GM12878 (cell line): Measurements from ENCODE around the gene FAM53B. TPM values are rescaled to one million over a fixed set of nuclear protein-coding genes. Genes with fewer than 3 reads are reported as not detected.

Experiments
- ATAC-seq: fragments of 200-7000 bp; cut with Tn5 transposase; 3 replicates; pipeline ENCODE4 v1.9.1; 2020; ENCODE audit warnings: mild to moderate bottlenecking, moderate library complexity
- BruUV-seq: library from RNA; stranded (reverse); fragments of 400-500 nt; replicated peaks from 2 replicates; lab custom pipeline; 2021; lab: Mats Ljungman, UMichigan
- CTCF ChIA-PET: fragments of 300-600 bp; sonication (Branson Sonifier 250); formaldehyde crosslinking; extraction: SDS; loops from one replicate; lab custom pipeline; 2021; ENCODE audit warnings: inconsistent platforms; lab: Yijun Ruan, JAX
- POLR2A ChIA-PET: fragments of 350-600 bp; formaldehyde crosslinking; extraction: SDS; loops from one replicate; lab custom pipeline; 2021; ENCODE audit warnings: inconsistent platforms; lab: Charles Lee
- RAD21 ChIA-PET: fragments of 300-600 bp; sonication (Branson Sonifier 250); formaldehyde crosslinking; loops from one replicate; lab custom pipeline; 2023; ENCODE audit warnings: antibody characterized with exemption; ENCODE audit not compliant: unreplicated experiment; lab: Charles Lee
- SMC1A ChIA-PET: fragments of 300-600 bp; sonication (Branson Sonifier 250); formaldehyde crosslinking; loops from one replicate; lab custom pipeline; 2023; ENCODE audit not compliant: unreplicated experiment, uncharacterized antibody; lab: Charles Lee
- DNase-seq: peaks from one replicate; pipeline ENCODE4 v3.0.0-alpha.2; 2011; ENCODE audit warnings: low read depth, low spot score
- FAIRE-seq: peaks from 3 replicates; lab custom pipeline; 2011; peaks lifted over from hg19 to GRCh38; lab: Jason Lieb, UNC
- H2AFZ ChIP-seq: 2 replicates; pipeline ENCODE4 v1.6.0; 2011; ENCODE audit warnings: low read depth, low read length, control low read depth; ENCODE audit not compliant: control insufficient read depth
- H3K27ac ChIP-seq: 2 replicates; pipeline ENCODE4 v1.5.1; 2011; ENCODE audit warnings: control low read depth; ENCODE audit not compliant: control insufficient read depth, insufficient read depth
- H3K27me3 ChIP-seq, 2 experiments: replicated peaks in 1 of 2; 2 replicates each; pipeline versions ENCODE4 v1.6.0 to v1.6.1; 2011; ENCODE audit warnings: low read length in 1 of 2; ENCODE audit not compliant: control insufficient read depth in 2 of 2, insufficient read depth in 2 of 2
- H3K36me3 ChIP-seq, 2 experiments: 2 replicates each; pipeline ENCODE4 v1.5.1; 2011; ENCODE audit warnings: low read length in 1 of 2; ENCODE audit not compliant: control insufficient read depth in 2 of 2, insufficient read depth in 2 of 2
- H3K4me1 ChIP-seq: 2 replicates; pipeline ENCODE4 v1.6.1; 2011; ENCODE audit warnings: mild to moderate bottlenecking, low read length, moderate library complexity, mixed read lengths; ENCODE audit not compliant: control insufficient read depth, insufficient read depth
- H3K4me2 ChIP-seq: 2 replicates; pipeline ENCODE4 v1.6.0; 2011; ENCODE audit warnings: control low read depth; ENCODE audit not compliant: control insufficient read depth, insufficient read depth
- H3K4me3 ChIP-seq: fragments of 200-600 bp; sonication (generic); 2 replicates; pipeline ENCODE4 v1.5.1; 2016
- H3K79me2 ChIP-seq: 2 replicates; pipeline ENCODE4 v1.6.0; 2011; ENCODE audit warnings: low read length; ENCODE audit not compliant: control insufficient read depth, insufficient read depth
- H3K9ac ChIP-seq: 2 replicates; pipeline ENCODE4 v1.8.0; 2011; ENCODE audit warnings: low read length, control low read depth, mixed read lengths; ENCODE audit not compliant: control insufficient read depth, insufficient read depth
- H3K9me3 ChIP-seq: replicated peaks from 3 replicates; pipeline ENCODE4 v1.5.1; 2011; ENCODE audit warnings: mild to moderate bottlenecking, low read length; ENCODE audit not compliant: control insufficient read depth, insufficient read depth
- H4K20me1 ChIP-seq: 2 replicates; pipeline ENCODE4 v1.6.0; 2011; ENCODE audit not compliant: control insufficient read depth, insufficient read depth
- ASH2L ChIP-seq: fragments of 300-600, 200-600 bp; sonication (generic); IDR thresholded peaks from 2 replicates; pipeline ENCODE4 v1.6.1; 2017; ENCODE audit warnings: low read depth, mild to moderate bottlenecking, borderline replicate concordance
- BCL3 ChIP-seq: IDR thresholded peaks from 2 replicates; pipeline ENCODE4 v1.6.1; 2011; ENCODE audit warnings: borderline replicate concordance, low read depth, mild to moderate bottlenecking, moderate library complexity, low read length; ENCODE audit not compliant: insufficient read depth, poor library complexity, severe bottlenecking
- EP300 ChIP-seq, 2 experiments: fragments of 150-350 bp in 1 of 2; IDR thresholded peaks; 2 replicates each; pipeline ENCODE4 v1.6.1; 2011 to 2012; ENCODE audit warnings: low read depth in 2 of 2, low read length in 2 of 2, borderline replicate concordance in 1 of 2, improper control_type of control experiment in 1 of 2, inconsistent platforms in 1 of 2; ENCODE audit not compliant: control insufficient read depth in 1 of 2
- FOS ChIP-seq: IDR thresholded peaks from 3 replicates; pipeline ENCODE4 v1.6.1; 2011; ENCODE audit warnings: borderline replicate concordance; ENCODE audit not compliant: insufficient read length; ENCODE audit errors: extremely low read depth
- HSF1 ChIP-seq: fragments of 150-350 bp; IDR thresholded peaks from 2 replicates; pipeline ENCODE4 v1.6.1; 2014; ENCODE audit warnings: mild to moderate bottlenecking, low read depth, low read length
- RCOR1 ChIP-seq: conservative IDR thresholded peaks from 2 replicates; pipeline ENCODE4 v1.6.1; 2012; ENCODE audit warnings: low read depth, low read length, improper control_type of control experiment
- RELA ChIP-seq: fragments of 450-650 bp; IDR thresholded peaks from 2 replicates; pipeline ENCODE4 v1.8.0; 2014; ENCODE audit warnings: borderline replicate concordance; ENCODE audit not compliant: partially characterized antibody
- TCF12 ChIP-seq: IDR thresholded peaks from 2 replicates; pipeline ENCODE4 v1.6.1; 2011; ENCODE audit warnings: low read depth, mild to moderate bottlenecking, low read length
- WGBS: methylation state at CpG from one replicate; pipeline ENCODE4 v1.1.6; 2016; ENCODE audit warnings: low lambda C conversion rate; ENCODE audit not compliant: insufficient replicate concordance, insufficient coverage; ENCODE audit errors: missing lambda C conversion rate; 5-methylcytosine and 5-hydroxymethylcytosine counted together
- in situ Hi-C: fragments of 300-500 bp; cut with MboI; formaldehyde crosslinking; loops from 9 replicates; pipeline ENCODE4 v1.14.3; 2018; ENCODE audit warnings: mixed read lengths
- intact Hi-C: fragments of 100-400 bp; cut with micrococcal nuclease; formaldehyde crosslinking; loops from one replicate; pipeline ENCODE4 v1.14.2; 2022; ENCODE audit not compliant: unreplicated experiment
- polyA plus RNA-seq, 11 experiments: library from polyadenylated mRNA; depleted of rRNA in 4 of 11; unstranded in 6 of 11; stranded (reverse) in 5 of 11; fragments of >200 nt; fragmentation: Nextera tagmentation in 4 of 11; fragmentation: Illumina TruSeq in 1 of 11; extraction: Ambion mirVana in 4 of 11; extraction: Trizol in 1 of 11; gene quantifications; 1 replicate in 1 of 11; 2 replicates in 10 of 11; pipeline versions ENCODE4 v1.2.1 to v1.2.3, GENCODE V29; 2011 to 2016; ENCODE audit warnings: inconsistent platforms in 2 of 11, missing spikeins in 2 of 11, low read depth in 1 of 11
- total RNA-seq, 4 experiments: library from RNA; depleted of rRNA in 3 of 4; stranded (reverse); fragments of >200 nt in 3 of 4; fragmentation: Illumina TruSeq in 1 of 4; extraction: Trizol in 1 of 4; gene quantifications; 2 replicates each; pipeline versions ENCODE4 v1.2.1 to v1.2.3, GENCODE V29; 2013 to 2021
- TF ChIP-seq, protein P1 (sequence below): IDR thresholded peaks from 2 replicates; pipeline ENCODE4 v1.6.1; 2012; ENCODE audit warnings: low read depth, low read length, improper control_type of control experiment
- TF ChIP-seq, protein P2 (sequence below): fragments of 450-650 bp; IDR thresholded peaks from 2 replicates; pipeline ENCODE4 v1.6.1; 2014; ENCODE audit warnings: mild to moderate bottlenecking
- TF ChIP-seq, protein P3 (sequence below): fragments of 450-650 bp; IDR thresholded peaks from 2 replicates; pipeline ENCODE4 v1.6.1; 2017; ENCODE audit warnings: mild to moderate bottlenecking

FAM53B gene
- total and polyA plus RNA-seq, 10 of the 15 experiments (the other 5 are each of a cell fraction or from before 2014, with no cell fraction given) = 0.05 to 26.3 (median 8.1) TPM

- TF ChIP-seq TCF12 (no peak), RCOR1 (no peak), HSF1 (no peak)
- TF ChIP-seq, all 136 proteins: peak for 0
Measured at GRCh38 chr10:124654686-124655085, 89.5 kb downstream of the FAM53B start (continued).

GRCh38 chr10:124653811-124654651 lies 90.1 kb downstream of the FAM53B start:
- Histone ChIP-seq H3K79me2 (peaks cover 2% of the 10 kb centered on the region; the same call in 1 of the 2 replicates), H3K4me2 (no peak overlapping the region), H3K4me3 (no peak overlapping the region), H3K4me1 (peaks cover 43% of the 10 kb centered on the region), H3K36me3 (peaks cover 5 to 6% of the 10 kb centered on the region in 2 experiments), H3K27me3 (no peaks in the 10 kb centered on the region), H2AFZ (no peak overlapping the region), H3K9me3 (no peaks in the 10 kb centered on the region), H3K9ac (no peak overlapping the region), H3K27ac (no peak overlapping the region), H4K20me1 (peaks cover 2% of the 10 kb centered on the region)
- no peak for ATAC-seq
- RAD21 ChIA-PET = interaction anchor here (1.0 to 1.1 kb wide), 2 partner anchors 35 to 65 kb away, joined by 3 read pairs; no protein-coding TSS in a partner anchor
- intact Hi-C loops = no loop called here
- POLR2A ChIA-PET = interaction anchor here (1.1 kb wide), 1 partner anchor 80 kb away, joined by 4 read pairs; no protein-coding TSS in a partner anchor
- 81% methylated on average over 17 of the region's 17 CpGs for WGBS
- in situ Hi-C loops = no loop called here
- CTCF ChIA-PET = no interaction called here
- no peak for FAIRE-seq
- DNase-seq = no peak
- no TSS peak for BruUV-seq
- SMC1A ChIA-PET = interaction anchor here (1.2 to 1.6 kb wide), 4 partner anchors 32 to 79 kb away, joined by 3 to 7 read pairs (median 4); no protein-coding TSS in a partner anchor
- TF ChIP-seq BCL3 (no peak), FOS (no peak), EP300 (IDR thresholded peaks at IDR 0.05; ENCODE audit: borderline replicate concordance in 1 of 2, control insufficient read depth in 1 of 2, low read depth in 2 of 2, low read length in 2 of 2) (no peak), ASH2L (no peak), RELA (no peak)
- TF ChIP-seq, protein P1, sequence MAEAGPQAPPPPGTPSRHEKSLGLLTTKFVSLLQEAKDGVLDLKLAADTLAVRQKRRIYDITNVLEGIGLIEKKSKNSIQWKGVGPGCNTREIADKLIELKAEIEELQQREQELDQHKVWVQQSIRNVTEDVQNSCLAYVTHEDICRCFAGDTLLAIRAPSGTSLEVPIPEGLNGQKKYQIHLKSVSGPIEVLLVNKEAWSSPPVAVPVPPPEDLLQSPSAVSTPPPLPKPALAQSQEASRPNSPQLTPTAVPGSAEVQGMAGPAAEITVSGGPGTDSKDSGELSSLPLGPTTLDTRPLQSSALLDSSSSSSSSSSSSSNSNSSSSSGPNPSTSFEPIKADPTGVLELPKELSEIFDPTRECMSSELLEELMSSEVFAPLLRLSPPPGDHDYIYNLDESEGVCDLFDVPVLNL = no peak
- TF ChIP-seq, protein P2, sequence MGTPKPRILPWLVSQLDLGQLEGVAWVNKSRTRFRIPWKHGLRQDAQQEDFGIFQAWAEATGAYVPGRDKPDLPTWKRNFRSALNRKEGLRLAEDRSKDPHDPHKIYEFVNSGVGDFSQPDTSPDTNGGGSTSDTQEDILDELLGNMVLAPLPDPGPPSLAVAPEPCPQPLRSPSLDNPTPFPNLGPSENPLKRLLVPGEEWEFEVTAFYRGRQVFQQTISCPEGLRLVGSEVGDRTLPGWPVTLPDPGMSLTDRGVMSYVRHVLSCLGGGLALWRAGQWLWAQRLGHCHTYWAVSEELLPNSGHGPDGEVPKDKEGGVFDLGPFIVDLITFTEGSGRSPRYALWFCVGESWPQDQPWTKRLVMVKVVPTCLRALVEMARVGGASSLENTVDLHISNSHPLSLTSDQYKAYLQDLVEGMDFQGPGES = no peak
- TF ChIP-seq, protein P3, sequence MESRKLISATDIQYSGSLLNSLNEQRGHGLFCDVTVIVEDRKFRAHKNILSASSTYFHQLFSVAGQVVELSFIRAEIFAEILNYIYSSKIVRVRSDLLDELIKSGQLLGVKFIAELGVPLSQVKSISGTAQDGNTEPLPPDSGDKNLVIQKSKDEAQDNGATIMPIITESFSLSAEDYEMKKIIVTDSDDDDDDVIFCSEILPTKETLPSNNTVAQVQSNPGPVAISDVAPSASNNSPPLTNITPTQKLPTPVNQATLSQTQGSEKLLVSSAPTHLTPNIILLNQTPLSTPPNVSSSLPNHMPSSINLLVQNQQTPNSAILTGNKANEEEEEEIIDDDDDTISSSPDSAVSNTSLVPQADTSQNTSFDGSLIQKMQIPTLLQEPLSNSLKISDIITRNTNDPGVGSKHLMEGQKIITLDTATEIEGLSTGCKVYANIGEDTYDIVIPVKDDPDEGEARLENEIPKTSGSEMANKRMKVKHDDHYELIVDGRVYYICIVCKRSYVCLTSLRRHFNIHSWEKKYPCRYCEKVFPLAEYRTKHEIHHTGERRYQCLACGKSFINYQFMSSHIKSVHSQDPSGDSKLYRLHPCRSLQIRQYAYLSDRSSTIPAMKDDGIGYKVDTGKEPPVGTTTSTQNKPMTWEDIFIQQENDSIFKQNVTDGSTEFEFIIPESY = no peak
